ENCODE results near the gene AK4.
"Not testable (repeated sequence)": the region's sequence is repeated elsewhere in the genome, so short reads cannot be mapped to it uniquely, and the experiment has no call there.

The AK4 gene

GRCh38 chr1:65157546-65157941 is 9.5 kb downstream of the AK4 start:
- Histone ChIP-seq H2AFZ (ENCODE audit: low read depth, low read length, severe bottlenecking) (no peak overlapping the region), H3K9me3 (ENCODE audit: insufficient read depth, low read length) (no peaks in the 10 kb centered on the region), H3K4me2 (ENCODE audit: low read depth, low read length, poor library complexity, severe bottlenecking) (no peak overlapping the region), H4K20me1 (ENCODE audit: low read depth, low read length) (no peaks in the 10 kb centered on the region), H3K4me3 (ENCODE audit: insufficient read depth, low read length, poor library complexity, severe bottlenecking) (no peak overlapping the region), H3K27ac (ENCODE audit: low read depth, low read length) (no peak overlapping the region), H3K9ac (ENCODE audit: low read length) (no peak overlapping the region), H3K27me3 (ENCODE audit: low read length) (no peaks in the 10 kb centered on the region), H3F3A (ENCODE audit: insufficient read depth) (no peaks in the 10 kb centered on the region), H3K79me2 (ENCODE audit: insufficient read depth, low read length) (no peaks in the 10 kb centered on the region), H3K36me3 (ENCODE audit: low read length) (no peaks in the 10 kb centered on the region), H3K9me2 (replicated peaks; ENCODE audit: insufficient read depth, low read length) (no peaks in the 10 kb centered on the region)
- no peak for TF ChIP-seq CTCF (IDR thresholded peaks at IDR 0.05; ENCODE audit: insufficient read depth, low read length, poor library complexity, severe bottlenecking)

- H3K9me2 ChIP-seq (replicated peaks; ENCODE audit: insufficient read depth, low read length); H3K27me3 ChIP-seq (ENCODE audit: low read length); H3F3A ChIP-seq (ENCODE audit: insufficient read depth); H3K9ac ChIP-seq (ENCODE audit: low read length); H3K36me3 ChIP-seq (ENCODE audit: low read length); H3K4me3 ChIP-seq (ENCODE audit: insufficient read depth, low read length, poor library complexity, severe bottlenecking); H2AFZ ChIP-seq (ENCODE audit: low read depth, low read length, severe bottlenecking); H4K20me1 ChIP-seq (ENCODE audit: low read depth, low read length); H3K4me2 ChIP-seq (ENCODE audit: low read depth, low read length, poor library complexity, severe bottlenecking); H3K9me3 ChIP-seq (ENCODE audit: insufficient read depth, low read length); H3K79me2 ChIP-seq (ENCODE audit: insufficient read depth, low read length); H3K27ac ChIP-seq (ENCODE audit: low read depth, low read length): not testable (repeated sequence)
These were observed 11.3 kb downstream of the AK4 start for GRCh38 chr1:65159291-65159688.

- Histone ChIP-seq H3K9me2 (replicated peaks; ENCODE audit: insufficient read depth, low read length) (no peaks in the 10 kb centered on the region), H3K36me3 (ENCODE audit: low read length) (no peaks in the 10 kb centered on the region), H3K9ac (ENCODE audit: low read length) (no peak overlapping the region), H3K4me3 (ENCODE audit: insufficient read depth, low read length, poor library complexity, severe bottlenecking) (no peak overlapping the region), H4K20me1 (ENCODE audit: low read depth, low read length) (no peaks in the 10 kb centered on the region), H3K4me2 (ENCODE audit: low read depth, low read length, poor library complexity, severe bottlenecking) (no peak overlapping the region), H3K79me2 (ENCODE audit: insufficient read depth, low read length) (no peaks in the 10 kb centered on the region), H3K9me3 (ENCODE audit: insufficient read depth, low read length) (no peaks in the 10 kb centered on the region), H3K27me3 (ENCODE audit: low read length) (no peaks in the 10 kb centered on the region), H3K27ac (ENCODE audit: low read depth, low read length) (no peak overlapping the region), H3F3A (ENCODE audit: insufficient read depth) (no peaks in the 10 kb centered on the region), H2AFZ (ENCODE audit: low read depth, low read length, severe bottlenecking) (no peak overlapping the region)
- TF ChIP-seq EZH2phosphoT487 (conservative IDR thresholded peaks at IDR 0.05; ENCODE audit: low read length) (no peak), CTCF (IDR thresholded peaks at IDR 0.05; ENCODE audit: insufficient read depth, low read length, poor library complexity, severe bottlenecking) (no peak)
These were observed 12.0 kb downstream of the AK4 start for GRCh38 chr1:65159801-65160523.

- TF ChIP-seq CTCF (IDR thresholded peaks at IDR 0.05; ENCODE audit: insufficient read depth, low read length, poor library complexity, severe bottlenecking): no peak
These were observed 15.3 kb downstream of the AK4 start for GRCh38 chr1:65163201-65163805.

GRCh38 chr1:65164101-65164500 is 16.1 kb downstream of the AK4 start:
- H3K79me2 ChIP-seq (ENCODE audit: insufficient read depth, low read length); H3K36me3 ChIP-seq (ENCODE audit: low read length); H3K27ac ChIP-seq (ENCODE audit: low read depth, low read length); H3K27me3 ChIP-seq (ENCODE audit: low read length); H4K20me1 ChIP-seq (ENCODE audit: low read depth, low read length); H2AFZ ChIP-seq (ENCODE audit: low read depth, low read length, severe bottlenecking); H3F3A ChIP-seq (ENCODE audit: insufficient read depth); H3K9ac ChIP-seq (ENCODE audit: low read length); H3K9me3 ChIP-seq (ENCODE audit: insufficient read depth, low read length); H3K4me3 ChIP-seq (ENCODE audit: insufficient read depth, low read length, poor library complexity, severe bottlenecking); H3K9me2 ChIP-seq (replicated peaks; ENCODE audit: insufficient read depth, low read length); H3K4me2 ChIP-seq (ENCODE audit: low read depth, low read length, poor library complexity, severe bottlenecking): not testable (repeated sequence)

More at GRCh38 chr1:65163201-65163805, 15.3 kb downstream of the AK4 start:
- Histone ChIP-seq H3K4me3 (ENCODE audit: insufficient read depth, low read length, poor library complexity, severe bottlenecking) (no peak overlapping the region), H2AFZ (ENCODE audit: low read depth, low read length, severe bottlenecking) (no peak overlapping the region), H4K20me1 (ENCODE audit: low read depth, low read length) (no peaks in the 10 kb centered on the region), H3K9me2 (replicated peaks; ENCODE audit: insufficient read depth, low read length) (no peaks in the 10 kb centered on the region), H3K9ac (ENCODE audit: low read length) (no peak overlapping the region), H3K27me3 (ENCODE audit: low read length) (no peaks in the 10 kb centered on the region), H3K9me3 (ENCODE audit: insufficient read depth, low read length) (no peaks in the 10 kb centered on the region), H3K27ac (ENCODE audit: low read depth, low read length) (no peak overlapping the region), H3K36me3 (ENCODE audit: low read length) (no peaks in the 10 kb centered on the region), H3K4me2 (ENCODE audit: low read depth, low read length, poor library complexity, severe bottlenecking) (no peak overlapping the region), H3K79me2 (ENCODE audit: insufficient read depth, low read length) (no peaks in the 10 kb centered on the region), H3F3A (ENCODE audit: insufficient read depth) (no peaks in the 10 kb centered on the region)

All from SU-DHL-6 (cell line).